B cell (primary cell): ENCODE data around the gene CDKN1B. TPM values are rescaled to one million over a fixed set of nuclear protein-coding genes. Genes with fewer than 3 reads are reported as not detected.

ENCODE experiments used
- ATAC-seq: fragments of 200-7000 bp; cut with Tn5 transposase; one replicate; pipeline ENCODE4 v1.10.0; 2021; ENCODE audit warnings: low read depth, mild to moderate bottlenecking, moderate number of reproducible peaks, moderate library complexity
- CTCF ChIA-PET: fragments of 350-600 bp; sonication (Branson Sonifier 250); formaldehyde crosslinking; loops from one replicate; lab custom pipeline; 2021; ENCODE audit warnings: antibody characterized with exemption, inconsistent platforms; lab: Charles Lee
- POLR2A ChIA-PET: fragments of 350-600 bp; sonication (Branson Sonifier 250); formaldehyde crosslinking; loops from one replicate; lab custom pipeline; 2021; ENCODE audit warnings: antibody characterized with exemption; lab: Charles Lee
- DNase-seq: peaks from one replicate; pipeline ENCODE4 v3.0.0; 2013
- H2AFZ ChIP-seq: 2 replicates; pipeline ENCODE4 v1.6.1; 2012; ENCODE audit warnings: mild to moderate bottlenecking, low read depth, low read length; ENCODE audit not compliant: insufficient read depth, poor library complexity, severe bottlenecking
- H3K27ac ChIP-seq, 2 donors: 1 replicate in 1 of 2; 2 replicates in 1 of 2; pipeline ENCODE4 v1.5.1; 2012 to 2013; ENCODE audit warnings: low read length in 2 of 2, mild to moderate bottlenecking in 2 of 2, moderate library complexity in 1 of 2
- H3K27me3 ChIP-seq, 4 experiments: fragments of 200-600 bp in 1 of 4; sonication (generic) in 1 of 4; replicated peaks in 1 of 4; 1 replicate in 2 of 4; 2 replicates in 2 of 4; pipeline versions ENCODE4 v1.6.1 to v1.7.0; 2013 to 2016; ENCODE audit warnings: low read length in 3 of 4, mild to moderate bottlenecking in 2 of 4, mixed read lengths in 1 of 4, moderate library complexity in 1 of 4; ENCODE audit not compliant: insufficient read depth in 4 of 4, control insufficient read depth in 3 of 4; ENCODE audit errors: control extremely low read depth in 1 of 4
- H3K36me3 ChIP-seq, 2 experiments: replicated peaks in 1 of 2; 1 replicate in 1 of 2; 2 replicates in 1 of 2; pipeline versions ENCODE4 v1.6.1 to v1.7.1; 2013; ENCODE audit warnings: low read length in 1 of 2; ENCODE audit not compliant: insufficient read depth in 2 of 2, control insufficient read depth in 1 of 2; ENCODE audit errors: control extremely low read depth in 1 of 2, extremely low read depth in 1 of 2
- H3K4me1 ChIP-seq, 2 donors: fragments of 200-600 bp in 1 of 2; sonication (generic) in 1 of 2; 1 replicate in 1 of 2; 2 replicates in 1 of 2; pipeline versions ENCODE4 v1.5.1 to v1.6.1; 2013 to 2017; ENCODE audit warnings: low read length in 2 of 2; ENCODE audit not compliant: control insufficient read depth in 2 of 2, insufficient read depth in 2 of 2
- H3K4me2 ChIP-seq: replicated peaks from 2 replicates; pipeline ENCODE3; 2012; ENCODE audit warnings: mild to moderate bottlenecking, low read depth, low read length; ENCODE audit not compliant: poor library complexity, severe bottlenecking
- H3K4me3 ChIP-seq, 5 experiments: fragments of 200-600 bp in 1 of 5; sonication (generic) in 1 of 5; 1 replicate in 3 of 5; 2 replicates in 2 of 5; pipeline versions ENCODE4 v1.5.1 to v1.7.0; 2011 to 2016; ENCODE audit warnings: low read length in 4 of 5, mild to moderate bottlenecking in 4 of 5, low read depth in 2 of 5, control low read depth in 1 of 5, moderate library complexity in 1 of 5; ENCODE audit not compliant: insufficient read depth in 1 of 5; ENCODE audit errors: control extremely low read depth in 1 of 5, extremely low read depth in 1 of 5
- H3K79me2 ChIP-seq: fragments of 200-600 bp; sonication (generic); one replicate; pipeline ENCODE4 v1.6.0; 2016; ENCODE audit warnings: low read length; ENCODE audit not compliant: control insufficient read depth, insufficient read depth
- H3K9ac ChIP-seq: fragments of 200-600 bp; sonication (generic); 2 replicates; pipeline ENCODE4 v1.6.1; 2017; ENCODE audit warnings: mild to moderate bottlenecking, low read length, moderate library complexity
- H3K9me3 ChIP-seq, 3 donors: one replicate each; pipeline versions ENCODE4 v1.6.1 to v1.7.1; 2013; ENCODE audit warnings: low read length in 2 of 3; ENCODE audit not compliant: control insufficient read depth in 2 of 3, insufficient read depth in 1 of 3; ENCODE audit errors: control extremely low read depth in 1 of 3
- H4K20me1 ChIP-seq: 2 replicates; pipeline ENCODE4 v1.6.0; 2012; ENCODE audit warnings: mild to moderate bottlenecking, low read length; ENCODE audit not compliant: insufficient read depth, control insufficient read depth, poor library complexity, severe bottlenecking
- H3K27ac Mint-ChIP-seq: one replicate; pipeline ENCODE4 v1.8.0; 2021; ENCODE audit warnings: mixed read lengths
- H3K27me3 Mint-ChIP-seq: one replicate; pipeline ENCODE4 v1.8.0; 2021; ENCODE audit warnings: mixed read lengths
- H3K4me1 Mint-ChIP-seq: one replicate; pipeline ENCODE4 v1.8.0; 2021; ENCODE audit warnings: mixed read lengths
- H3K4me3 Mint-ChIP-seq: one replicate; pipeline ENCODE4 v1.8.0; 2021; ENCODE audit warnings: mixed read lengths
- H3K9me3 Mint-ChIP-seq: one replicate; pipeline ENCODE4 v1.8.0; 2022; ENCODE audit warnings: mixed read lengths; ENCODE audit not compliant: insufficient read depth
- EZH2 ChIP-seq: IDR thresholded peaks from 2 replicates; pipeline ENCODE4 v1.6.1; 2012; ENCODE audit warnings: borderline replicate concordance, low read depth, mild to moderate bottlenecking, moderate library complexity, low read length; ENCODE audit not compliant: insufficient read depth, poor library complexity, severe bottlenecking
- WGBS: methylation state at CpG from one replicate; pipeline ENCODE4 v1.1.5; 2013; ENCODE audit warnings: missing lambda C conversion rate; ENCODE audit not compliant: insufficient coverage; 5-methylcytosine and 5-hydroxymethylcytosine counted together
- intact Hi-C: fragments of 100-400 bp; cut with micrococcal nuclease; formaldehyde crosslinking; loops from one replicate; pipeline ENCODE4 v1.10.0; 2022
- polyA plus RNA-seq: library from polyadenylated mRNA; depleted of rRNA; stranded (reverse); fragments of >200 nt; gene quantifications from 2 replicates; pipeline ENCODE4 v1.2.3, GENCODE V29; 2012
- total RNA-seq, 2 donors: library from RNA; stranded (reverse); fragments of 120-200 nt in 1 of 2; gene quantifications; 1 replicate in 1 of 2; 2 replicates in 1 of 2; pipeline versions ENCODE4 v1.2.3 to v1.2.4, GENCODE V29; 2013 to 2022
- TF ChIP-seq, protein P1 (sequence below): fragments of 200-600 bp; IDR thresholded peaks from one replicate; pipeline ENCODE4 v1.8.0; 2022; ENCODE audit warnings: antibody characterized with exemption, mild to moderate bottlenecking

CDKN1B gene
- total and polyA plus RNA-seq, 2 donors (not counting 1 experiment from before 2014, with no cell fraction given), result 77.4 to 149 TPM

DNA sequence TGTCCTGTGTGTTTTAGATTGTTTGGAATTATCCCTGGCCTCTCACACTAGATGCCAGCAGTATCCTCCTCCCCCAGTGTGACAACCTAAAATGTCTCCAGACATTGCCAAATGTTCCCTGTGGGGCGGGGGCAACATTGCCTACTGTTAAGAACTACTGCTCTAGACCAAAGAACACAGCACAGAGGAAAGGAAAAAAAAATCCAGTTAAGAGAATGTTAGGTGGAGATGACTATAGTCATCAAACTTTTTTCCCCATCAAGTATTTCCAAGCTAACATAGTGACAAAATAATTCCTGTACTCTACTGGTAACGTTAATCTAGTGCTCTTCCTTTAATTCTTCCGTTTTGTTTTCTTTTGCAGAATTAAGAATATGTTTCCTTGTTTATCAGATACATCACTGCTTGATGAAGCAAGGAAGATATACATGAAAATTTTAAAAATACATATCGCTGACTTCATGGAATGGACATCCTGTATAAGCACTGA is 3.5 kb downstream of the CDKN1B start:
- ATAC-seq, result no peak
- Histone ChIP-seq H3K4me3 (peak overlapping the region in 4 of 5 experiments; percentile 19 to 96 (median 60)), H3K27ac (peak overlapping the region; percentile 24 to 94), H3K9me3 (no peaks in the 10 kb centered on the region), H3K4me1 (peaks cover 25 to 38% of the 10 kb centered on the region in 2 donors), H3K4me2 (peak overlapping the region; percentile 94), H3K9ac (peak overlapping the region; percentile 25), H3K27me3 (no peaks in the 10 kb centered on the region), H2AFZ (no peak overlapping the region), H4K20me1 (peaks cover 25% of the 10 kb centered on the region), H3K36me3 (peaks cover 6 to 36% of the 10 kb centered on the region in 2 experiments), H3K79me2 (peaks cover 60% of the 10 kb centered on the region)
- intact Hi-C loops, result no loop called here
- DNase-seq, result no peak
- no CpG with 5 or more reads among the region's 4 CpGs for WGBS
- TF ChIP-seq, protein P1, sequence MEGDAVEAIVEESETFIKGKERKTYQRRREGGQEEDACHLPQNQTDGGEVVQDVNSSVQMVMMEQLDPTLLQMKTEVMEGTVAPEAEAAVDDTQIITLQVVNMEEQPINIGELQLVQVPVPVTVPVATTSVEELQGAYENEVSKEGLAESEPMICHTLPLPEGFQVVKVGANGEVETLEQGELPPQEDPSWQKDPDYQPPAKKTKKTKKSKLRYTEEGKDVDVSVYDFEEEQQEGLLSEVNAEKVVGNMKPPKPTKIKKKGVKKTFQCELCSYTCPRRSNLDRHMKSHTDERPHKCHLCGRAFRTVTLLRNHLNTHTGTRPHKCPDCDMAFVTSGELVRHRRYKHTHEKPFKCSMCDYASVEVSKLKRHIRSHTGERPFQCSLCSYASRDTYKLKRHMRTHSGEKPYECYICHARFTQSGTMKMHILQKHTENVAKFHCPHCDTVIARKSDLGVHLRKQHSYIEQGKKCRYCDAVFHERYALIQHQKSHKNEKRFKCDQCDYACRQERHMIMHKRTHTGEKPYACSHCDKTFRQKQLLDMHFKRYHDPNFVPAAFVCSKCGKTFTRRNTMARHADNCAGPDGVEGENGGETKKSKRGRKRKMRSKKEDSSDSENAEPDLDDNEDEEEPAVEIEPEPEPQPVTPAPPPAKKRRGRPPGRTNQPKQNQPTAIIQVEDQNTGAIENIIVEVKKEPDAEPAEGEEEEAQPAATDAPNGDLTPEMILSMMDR, result no peak
- TF ChIP-seq EZH2, result no peak
- H3K27me3 Mint-ChIP-seq, result no peaks in the 10 kb centered on the region
- H3K4me1 Mint-ChIP-seq, result peaks cover 47% of the 10 kb centered on the region
- ChIA-PET CTCF (interaction anchor here (4.1 kb wide), 1 partner anchor 15 kb away, joined by 40 read pairs; no protein-coding TSS in a partner anchor), POLR2A (interaction anchor here (0.6 to 2.2 kb wide), 2 partner anchors 24 to 43 kb away, joined by 6 to 9 read pairs; no protein-coding TSS in a partner anchor)
- H3K27ac Mint-ChIP-seq, result peak overlapping the region; percentile 85
- H3K4me3 Mint-ChIP-seq, result peak overlapping the region; percentile 97
- H3K9me3 Mint-ChIP-seq, result no peaks in the 10 kb centered on the region

DNA sequence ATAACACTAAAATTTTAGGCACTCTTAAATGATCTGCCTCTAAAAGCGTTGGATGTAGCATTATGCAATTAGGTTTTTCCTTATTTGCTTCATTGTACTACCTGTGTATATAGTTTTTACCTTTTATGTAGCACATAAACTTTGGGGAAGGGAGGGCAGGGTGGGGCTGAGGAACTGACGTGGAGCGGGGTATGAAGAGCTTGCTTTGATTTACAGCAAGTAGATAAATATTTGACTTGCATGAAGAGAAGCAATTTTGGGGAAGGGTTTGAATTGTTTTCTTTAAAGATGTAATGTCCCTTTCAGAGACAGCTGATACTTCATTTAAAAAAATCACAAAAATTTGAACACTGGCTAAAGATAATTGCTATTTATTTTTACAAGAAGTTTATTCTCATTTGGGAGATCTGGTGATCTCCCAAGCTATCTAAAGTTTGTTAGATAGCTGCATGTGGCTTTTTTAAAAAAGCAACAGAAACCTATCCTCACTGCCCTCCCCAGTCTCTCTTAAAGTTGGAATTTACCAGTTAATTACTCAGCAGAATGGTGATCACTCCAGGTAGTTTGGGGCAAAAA is 4.1 kb downstream of the CDKN1B start:
- H3K27ac ChIP-seq, result peak overlapping the region; percentile 94 to 97
- CTCF ChIA-PET, result interaction anchor here (1.1 to 4.1 kb wide), 3 partner anchors 15 to 491 kb away, joined by 3 to 40 read pairs (median 4); no protein-coding TSS in a partner anchor
- H3K9me3 Mint-ChIP-seq, result no peaks in the 10 kb centered on the region
- intact Hi-C loops, result no loop called here
- H3K4me1 ChIP-seq, result peaks cover 19 to 33% of the 10 kb centered on the region in 2 donors
- H3K4me3 ChIP-seq, result peak overlapping the region in 2 of 5 experiments; percentile 38 to 82
- no CpG with 5 or more reads among the region's 3 CpGs for WGBS
- no peaks in the 10 kb centered on the region for H3K27me3 Mint-ChIP-seq
- POLR2A ChIA-PET, result interaction anchor here (0.6 kb wide), 1 partner anchor 43 kb away, joined by 9 read pairs; no protein-coding TSS in a partner anchor
- H3K79me2 ChIP-seq, result peaks cover 60% of the 10 kb centered on the region
- peak overlapping the region; percentile 94 for H3K4me2 ChIP-seq
- no peak for TF ChIP-seq EZH2
- TF ChIP-seq, protein P1, result no peak
- H3K27ac Mint-ChIP-seq, result peak overlapping the region; percentile 85
- H3K4me3 Mint-ChIP-seq, result peak overlapping the region; percentile 97
- H3K9ac ChIP-seq, result peak overlapping the region; percentile 25
- peaks cover 6 to 36% of the 10 kb centered on the region in 2 experiments for H3K36me3 ChIP-seq
- no peak overlapping the region for H2AFZ ChIP-seq
- ATAC-seq (no peak), DNase-seq (no peak)
- H3K27me3 ChIP-seq, result no peaks in the 10 kb centered on the region
- H3K9me3 ChIP-seq, result no peaks in the 10 kb centered on the region
- peaks cover 25% of the 10 kb centered on the region for H4K20me1 ChIP-seq
- H3K4me1 Mint-ChIP-seq, result peaks cover 43% of the 10 kb centered on the region
